ENCODE measurements around the gene NLGN1. TPM values are rescaled to one million over a fixed set of nuclear protein-coding genes. Genes with fewer than 3 reads are reported as not detected.

The NLGN1 gene
- total and polyA plus RNA-seq, 11 donors: 1.8 to 27.6 (median 15.5) TPM

DNA sequence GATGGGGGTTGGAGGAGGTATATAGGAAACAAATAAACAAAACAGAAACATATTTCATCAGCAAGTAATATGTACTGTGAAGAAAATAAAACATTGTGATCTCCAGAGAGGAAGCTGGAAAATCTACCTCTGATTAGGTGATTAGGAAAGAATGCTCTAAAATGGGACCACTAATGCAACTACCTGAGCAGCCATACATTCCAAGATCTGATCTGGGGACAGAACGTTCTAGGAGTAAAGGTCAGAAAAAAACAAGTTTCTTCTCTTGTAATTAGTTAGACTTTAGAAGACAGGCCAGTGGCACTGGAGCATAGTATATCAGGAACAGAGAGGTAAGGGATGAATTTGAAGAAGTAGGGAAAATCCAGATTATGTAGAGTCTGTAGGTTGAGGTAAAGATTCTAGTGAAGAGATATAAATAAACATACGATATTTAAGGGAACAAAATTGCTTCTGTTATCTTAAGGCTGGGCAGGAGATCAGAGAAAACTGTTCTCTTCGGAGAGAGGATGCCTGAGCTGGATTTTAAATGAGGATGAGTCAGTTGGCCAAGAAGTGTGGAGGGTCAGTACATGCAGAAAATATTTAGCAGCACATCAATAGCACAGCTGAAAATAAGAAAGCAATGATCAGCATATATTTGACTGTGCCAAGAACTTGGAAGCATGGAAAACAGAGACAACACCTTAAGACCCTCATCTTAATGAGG is 429.5 kb downstream of the NLGN1 start:
- intact Hi-C loops (cut with DNase I): no loop called here
- 30 to 35% (median 34%) methylated on average over 3 of the region's 3 CpGs for WGBS, 4 donors
- H3K9me3 ChIP-seq: no peaks in the 10 kb centered on the region
- no peak overlapping the region for H3K4me3 ChIP-seq
- H3K27me3 ChIP-seq: no peaks in the 10 kb centered on the region
- H3K36me3 ChIP-seq: no peaks in the 10 kb centered on the region
- ATAC-seq (no peak), DNase-seq (no peak)
- no peaks in the 10 kb centered on the region for H3K4me1 ChIP-seq
- no peak overlapping the region for H3K27ac ChIP-seq
- TF ChIP-seq POLR2A (IDR thresholded peaks at IDR 0.05): no peak
- TF ChIP-seq, protein P1, sequence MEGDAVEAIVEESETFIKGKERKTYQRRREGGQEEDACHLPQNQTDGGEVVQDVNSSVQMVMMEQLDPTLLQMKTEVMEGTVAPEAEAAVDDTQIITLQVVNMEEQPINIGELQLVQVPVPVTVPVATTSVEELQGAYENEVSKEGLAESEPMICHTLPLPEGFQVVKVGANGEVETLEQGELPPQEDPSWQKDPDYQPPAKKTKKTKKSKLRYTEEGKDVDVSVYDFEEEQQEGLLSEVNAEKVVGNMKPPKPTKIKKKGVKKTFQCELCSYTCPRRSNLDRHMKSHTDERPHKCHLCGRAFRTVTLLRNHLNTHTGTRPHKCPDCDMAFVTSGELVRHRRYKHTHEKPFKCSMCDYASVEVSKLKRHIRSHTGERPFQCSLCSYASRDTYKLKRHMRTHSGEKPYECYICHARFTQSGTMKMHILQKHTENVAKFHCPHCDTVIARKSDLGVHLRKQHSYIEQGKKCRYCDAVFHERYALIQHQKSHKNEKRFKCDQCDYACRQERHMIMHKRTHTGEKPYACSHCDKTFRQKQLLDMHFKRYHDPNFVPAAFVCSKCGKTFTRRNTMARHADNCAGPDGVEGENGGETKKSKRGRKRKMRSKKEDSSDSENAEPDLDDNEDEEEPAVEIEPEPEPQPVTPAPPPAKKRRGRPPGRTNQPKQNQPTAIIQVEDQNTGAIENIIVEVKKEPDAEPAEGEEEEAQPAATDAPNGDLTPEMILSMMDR (IDR thresholded peaks at IDR 0.05): no peak

DNA sequence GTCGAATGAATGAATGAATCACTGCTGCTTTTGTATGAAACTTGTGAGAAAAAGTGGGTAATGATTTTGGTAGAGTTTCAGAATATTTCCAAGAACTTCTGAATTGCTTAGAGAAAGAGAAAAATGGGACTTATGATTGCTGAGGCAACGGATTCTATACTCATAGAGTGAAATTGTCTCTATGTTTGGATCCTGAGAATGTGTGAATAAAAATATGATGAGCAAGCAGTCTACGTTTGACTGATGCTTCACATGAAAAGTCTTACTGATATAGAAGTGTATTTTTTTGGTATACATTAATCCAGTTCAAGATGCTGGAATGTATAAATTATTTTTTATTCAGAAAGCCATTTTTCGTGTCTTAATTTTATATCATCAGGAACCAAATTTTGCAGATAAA is 441.1 kb downstream of the NLGN1 start:
- no peaks in the 10 kb centered on the region for H3K27me3 ChIP-seq
- no peaks in the 10 kb centered on the region for H3K4me1 ChIP-seq
- TF ChIP-seq, protein P1 (IDR thresholded peaks at IDR 0.05): no peak
- no peak for TF ChIP-seq POLR2A (IDR thresholded peaks at IDR 0.05)
- ATAC-seq: no peak
- no peak for DNase-seq
- 77 to 85% (median 81%) methylated on average over 4 of the region's 4 CpGs for WGBS, 4 donors
- no peak overlapping the region for H3K4me3 ChIP-seq
- no peaks in the 10 kb centered on the region for H3K9me3 ChIP-seq
- H3K27ac ChIP-seq: no peak overlapping the region
- intact Hi-C loops (cut with DNase I): no loop called here
- no peaks in the 10 kb centered on the region for H3K36me3 ChIP-seq

DNA sequence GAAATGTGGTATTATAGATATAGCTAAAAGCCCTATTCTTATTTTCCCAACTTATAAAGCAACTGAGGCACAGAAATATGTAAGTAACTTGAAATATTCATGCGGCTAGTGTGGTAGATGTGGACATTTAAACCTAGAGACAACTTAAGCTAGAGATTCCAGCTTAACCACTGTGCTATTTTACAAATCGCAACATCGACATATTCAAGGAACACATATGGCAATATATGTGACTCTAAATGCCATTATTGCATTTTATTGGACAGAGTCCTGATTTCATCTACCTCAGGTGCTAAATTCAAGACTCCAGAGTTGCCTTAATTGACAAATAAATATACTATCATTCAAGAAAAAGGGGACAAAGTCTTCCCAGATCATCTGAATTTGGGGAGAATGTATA is 442.3 kb downstream of the NLGN1 start:
- DNase-seq (no peak), ATAC-seq (no peak)
- Histone ChIP-seq H3K9me3 (no peaks in the 10 kb centered on the region), H3K36me3 (no peaks in the 10 kb centered on the region), H3K4me1 (no peaks in the 10 kb centered on the region), H3K27me3 (no peaks in the 10 kb centered on the region), H3K27ac (no peak overlapping the region), H3K4me3 (no peak overlapping the region)
- TF ChIP-seq, protein P1 (IDR thresholded peaks at IDR 0.05): no peak
- no peak for TF ChIP-seq POLR2A (IDR thresholded peaks at IDR 0.05)
- WGBS, 4 donors: 62 to 79% (median 78%) methylated on average over 3 of the region's 3 CpGs
- intact Hi-C loops (cut with DNase I): no loop called here

DNA sequence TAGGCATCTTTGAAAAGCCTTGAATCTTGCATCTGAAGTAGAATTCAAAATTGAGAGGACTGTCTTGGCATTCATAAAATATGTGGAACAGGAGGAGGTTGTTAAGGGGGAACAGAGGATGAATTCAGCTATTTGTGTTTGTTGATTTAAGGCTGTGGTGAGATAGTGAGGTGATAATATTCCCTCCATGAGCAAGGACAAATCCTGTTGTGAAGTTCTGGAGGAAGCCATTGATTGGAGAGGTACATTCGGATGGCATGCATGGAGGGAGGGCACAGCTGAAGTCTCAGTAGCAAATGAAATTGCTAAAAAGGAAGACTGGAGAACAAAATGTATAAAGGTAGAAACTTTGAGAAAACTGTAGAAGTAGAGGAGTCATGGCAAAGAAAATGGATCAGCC is 443.8 kb downstream of the NLGN1 start:
- Histone ChIP-seq H3K27ac (no peak overlapping the region), H3K36me3 (no peaks in the 10 kb centered on the region), H3K4me1 (no peaks in the 10 kb centered on the region), H3K9me3 (no peaks in the 10 kb centered on the region), H3K4me3 (no peak overlapping the region), H3K27me3 (no peaks in the 10 kb centered on the region)
- TF ChIP-seq, protein P1 (IDR thresholded peaks at IDR 0.05): no peak
- intact Hi-C loops (cut with DNase I): no loop called here
- DNase-seq (no peak), ATAC-seq (no peak)
- 51 to 85% (median 65%) methylated on average over 1 of the region's 1 CpG for WGBS, 4 donors

Measured in heart left ventricle (tissue), 16 donors.